ENCODE measurements around the gene RNF166. TPM values are rescaled to one million over a fixed set of nuclear protein-coding genes. Genes with fewer than 3 reads are reported as not detected.

Gene RNF166
- total RNA-seq, 1 donor from 2014 or later: 10.4 TPM

DNA sequence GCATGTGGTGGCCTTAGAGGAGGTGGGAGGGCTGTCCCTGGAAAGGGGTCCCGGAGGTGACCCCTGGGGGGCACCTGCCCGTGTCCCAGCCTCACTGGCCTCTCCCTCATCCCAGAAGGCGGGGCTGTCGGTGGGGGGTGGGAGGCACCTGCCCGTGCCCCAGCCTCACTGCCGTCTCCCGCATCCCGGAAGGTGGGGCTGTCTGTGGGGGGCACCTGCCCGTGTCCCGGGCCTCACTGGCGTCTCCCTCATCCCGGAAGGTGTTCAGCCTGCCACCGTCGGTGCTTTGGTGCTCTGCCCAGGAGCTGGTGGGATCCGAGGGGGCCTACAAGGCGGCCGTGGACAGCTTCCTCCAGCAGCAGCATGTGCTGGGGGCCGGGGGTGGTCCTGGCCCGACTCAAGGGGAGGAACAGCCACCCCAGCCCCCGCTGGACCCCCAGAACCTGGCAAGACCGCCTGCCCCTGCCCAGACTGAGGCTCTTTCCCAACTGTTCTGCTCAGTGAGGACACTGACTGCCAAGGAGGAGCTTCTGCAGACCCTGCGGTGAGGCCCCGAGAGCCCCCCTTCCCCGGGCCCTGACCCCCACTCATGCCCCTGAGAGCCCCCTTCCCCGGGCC is 6.3 kb upstream of the RNF166 start:
- no peak for DNase-seq (ENCODE audit: low spot score)
- no peak for ATAC-seq

DNA sequence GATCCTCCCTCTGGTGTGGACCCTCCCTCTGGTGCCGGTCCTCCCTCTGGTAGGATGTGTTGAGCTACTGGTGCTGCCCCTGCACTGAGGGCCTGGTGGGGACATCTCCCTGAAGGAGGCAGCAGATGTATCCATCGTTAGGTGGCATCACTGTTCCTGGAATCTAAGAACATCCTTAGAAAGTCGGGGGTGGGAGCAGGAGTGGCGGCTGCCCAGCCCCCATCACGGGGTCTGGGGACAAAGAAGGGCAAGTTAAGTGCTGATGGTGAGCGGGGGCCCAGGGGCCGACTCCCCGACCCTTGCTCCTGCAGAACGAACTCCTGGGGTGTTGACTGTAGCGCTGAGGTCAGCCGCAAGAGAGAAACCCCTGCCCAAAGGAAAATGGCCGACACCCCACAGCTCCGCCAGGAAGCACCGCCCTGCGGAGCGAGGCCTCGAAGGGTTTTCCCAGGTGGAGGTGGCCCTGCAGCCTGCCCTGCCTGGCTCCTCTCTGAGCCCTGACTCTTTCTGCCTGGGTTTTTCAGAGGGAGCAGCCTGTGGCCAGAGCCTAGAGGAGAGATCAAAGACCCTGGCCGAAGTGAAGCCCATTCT is 5.6 kb upstream of the RNF166 start:
- no peak for DNase-seq (ENCODE audit: low spot score)
- no peak for ATAC-seq

DNA sequence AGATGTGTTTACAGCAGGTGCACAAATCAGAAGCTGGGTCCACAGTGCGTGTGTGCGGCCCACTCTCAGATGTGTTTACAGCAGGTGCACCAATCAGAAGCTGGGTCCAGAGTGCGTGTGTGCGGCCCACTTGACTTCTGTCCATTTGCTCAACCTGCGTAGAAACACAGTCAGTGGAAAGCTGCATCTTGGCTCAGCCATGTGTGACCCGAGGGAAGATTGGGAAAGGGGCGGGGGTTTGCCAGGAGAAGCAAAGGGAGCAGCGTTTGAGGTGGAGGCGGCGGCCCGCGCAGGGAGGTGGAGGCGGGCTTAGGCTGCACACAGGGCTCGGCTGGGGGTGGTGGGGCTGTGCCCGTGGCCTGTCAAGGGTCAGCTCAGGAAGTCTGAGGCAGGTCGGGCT is 4.3 kb upstream of the RNF166 start:
- no peak for ATAC-seq
- no peak for DNase-seq (ENCODE audit: low spot score)

DNA sequence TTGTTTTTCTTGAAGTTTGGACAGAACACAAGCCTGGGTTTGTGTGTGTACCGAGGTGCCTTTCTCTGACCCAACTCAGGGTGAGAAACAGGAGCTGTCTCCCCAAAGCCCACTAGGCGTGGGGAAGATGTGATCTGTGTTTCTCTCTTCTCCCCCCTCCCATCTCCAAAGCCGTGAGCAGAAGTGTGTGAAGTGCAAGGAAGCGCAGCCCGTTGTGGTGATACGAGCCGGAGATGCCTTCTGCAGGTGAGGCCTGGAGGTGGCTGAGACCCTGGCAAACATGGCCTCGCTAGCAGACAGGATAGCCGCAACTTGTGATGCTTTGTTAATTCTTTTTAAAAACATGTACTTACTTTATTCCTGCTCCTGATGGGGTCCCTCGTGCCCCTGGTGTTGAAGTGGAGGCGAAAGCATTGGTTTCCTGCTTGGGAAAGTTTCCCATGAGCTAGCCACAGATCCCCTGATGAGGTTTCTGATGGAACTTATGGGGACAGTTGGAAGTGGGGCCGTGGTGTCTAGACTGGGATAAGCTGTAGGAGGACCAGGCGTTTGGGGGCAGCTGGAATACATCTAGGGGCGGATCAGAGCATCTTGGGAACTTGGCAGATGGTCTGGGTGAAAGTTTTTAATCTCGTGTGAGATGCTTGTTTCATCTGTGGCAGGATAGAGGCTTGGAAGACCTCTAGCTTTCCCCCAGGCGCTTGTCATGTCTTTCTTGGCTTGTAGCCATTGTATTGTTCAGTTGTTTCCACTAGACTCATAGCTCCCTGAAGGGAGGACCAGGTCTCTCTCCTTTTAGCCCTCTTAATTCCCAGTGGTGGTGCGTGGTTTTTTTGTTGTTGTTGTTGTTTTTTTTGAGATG is 988 bp upstream of the RNF166 start:
- DNase-seq (ENCODE audit: low spot score): no peak
- no peak for ATAC-seq

DNA sequence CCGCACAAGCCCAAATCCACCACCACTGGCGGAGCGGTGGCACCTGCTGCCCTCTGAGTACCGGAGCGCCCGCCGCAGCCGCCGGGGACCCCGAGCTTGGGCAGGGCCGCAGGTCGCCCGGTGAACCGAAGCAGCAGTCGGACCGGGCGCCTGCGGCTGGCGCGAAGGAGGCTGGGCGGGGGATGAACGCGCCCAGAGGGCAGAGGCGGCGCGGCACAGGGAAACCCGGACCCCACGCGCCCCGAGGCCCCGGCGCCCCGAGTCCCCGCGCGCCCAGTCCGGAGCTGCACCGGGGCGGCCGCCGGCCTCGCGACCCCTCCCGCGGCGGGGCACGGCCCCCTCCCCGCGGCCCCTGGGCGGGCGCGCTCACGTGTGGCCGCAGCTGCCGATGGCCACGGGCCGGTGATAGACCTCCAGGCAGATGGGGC is 393 bp downstream of the RNF166 start:
- peak; percentile 36 for ATAC-seq

DNA sequence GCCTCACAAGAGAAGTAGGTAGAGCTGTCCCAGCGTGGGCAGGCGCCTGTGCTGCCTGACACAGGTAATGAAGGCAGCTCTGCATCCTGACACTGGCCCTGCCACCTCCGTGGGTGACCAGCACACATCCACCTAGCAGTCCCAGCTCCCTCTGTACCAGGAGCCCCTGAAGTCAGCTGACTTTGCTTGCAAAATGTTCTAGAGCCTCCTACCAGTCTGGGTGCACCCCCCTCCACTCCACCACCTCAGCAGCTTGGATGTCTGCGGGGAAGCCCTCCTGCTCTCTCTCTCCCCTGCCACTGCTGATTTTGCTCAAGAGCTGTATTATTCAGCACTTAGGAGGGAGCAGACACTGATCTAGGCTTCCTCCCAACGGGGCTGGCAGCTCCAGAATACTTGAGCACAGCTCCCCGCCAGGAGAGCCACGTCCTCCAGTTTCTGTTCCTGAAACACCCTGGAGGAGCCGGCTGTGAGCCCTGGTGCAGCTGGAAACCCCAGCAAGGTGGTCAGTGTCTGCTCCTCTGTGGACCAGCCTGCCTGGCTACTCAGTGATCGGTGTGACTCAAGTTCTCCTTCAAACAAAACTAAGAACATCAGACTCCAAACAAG is 1.0 kb downstream of the RNF166 start:
- ATAC-seq (no peak), DNase-seq (ENCODE audit: low spot score) (no peak)

More for the DNA sequence above, 393 bp downstream of the RNF166 start:
- DNase-seq (ENCODE audit: low spot score): no peak

DNA sequence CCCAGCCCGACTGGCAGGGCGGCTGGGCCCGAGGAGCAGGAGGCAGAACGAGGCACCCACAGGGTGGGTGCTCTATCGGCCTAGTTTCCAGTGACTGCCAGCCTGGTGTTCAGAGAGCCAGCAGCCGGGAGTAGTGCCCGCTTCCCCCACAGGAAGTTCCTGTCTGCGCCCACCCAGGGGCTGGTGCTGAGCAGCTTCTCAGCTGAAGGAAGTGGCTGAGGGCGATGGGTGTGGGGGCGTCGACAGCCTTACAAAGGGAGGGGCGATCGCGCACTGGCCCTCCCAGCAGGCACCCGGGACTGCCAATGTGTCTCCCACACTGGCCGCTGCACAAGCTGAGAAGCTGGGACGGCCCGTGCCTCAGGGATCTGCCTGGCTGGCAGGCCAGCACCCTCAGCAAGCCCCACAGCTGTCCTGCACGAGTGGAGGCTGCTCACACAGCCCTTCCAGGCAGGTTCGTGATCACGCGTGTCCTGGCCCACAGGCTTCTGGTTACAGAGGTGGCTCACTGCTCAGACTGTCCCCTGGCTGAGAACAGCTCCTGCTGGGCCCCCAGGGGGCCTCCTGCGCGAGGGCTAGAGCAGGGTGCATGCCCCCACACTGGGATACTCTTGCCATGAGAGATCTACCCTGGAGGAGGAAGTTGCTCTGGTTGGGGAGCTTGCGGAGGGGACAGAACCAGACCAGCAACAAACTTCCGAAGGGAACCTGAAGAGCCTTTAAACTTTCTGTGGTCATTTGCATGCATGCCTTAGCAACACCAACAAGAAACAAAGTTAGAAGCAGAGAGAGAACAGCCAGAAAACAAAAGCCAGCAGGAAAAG is 2.5 kb downstream of the RNF166 start:
- ATAC-seq: no peak
- DNase-seq (ENCODE audit: low spot score): no peak

DNA sequence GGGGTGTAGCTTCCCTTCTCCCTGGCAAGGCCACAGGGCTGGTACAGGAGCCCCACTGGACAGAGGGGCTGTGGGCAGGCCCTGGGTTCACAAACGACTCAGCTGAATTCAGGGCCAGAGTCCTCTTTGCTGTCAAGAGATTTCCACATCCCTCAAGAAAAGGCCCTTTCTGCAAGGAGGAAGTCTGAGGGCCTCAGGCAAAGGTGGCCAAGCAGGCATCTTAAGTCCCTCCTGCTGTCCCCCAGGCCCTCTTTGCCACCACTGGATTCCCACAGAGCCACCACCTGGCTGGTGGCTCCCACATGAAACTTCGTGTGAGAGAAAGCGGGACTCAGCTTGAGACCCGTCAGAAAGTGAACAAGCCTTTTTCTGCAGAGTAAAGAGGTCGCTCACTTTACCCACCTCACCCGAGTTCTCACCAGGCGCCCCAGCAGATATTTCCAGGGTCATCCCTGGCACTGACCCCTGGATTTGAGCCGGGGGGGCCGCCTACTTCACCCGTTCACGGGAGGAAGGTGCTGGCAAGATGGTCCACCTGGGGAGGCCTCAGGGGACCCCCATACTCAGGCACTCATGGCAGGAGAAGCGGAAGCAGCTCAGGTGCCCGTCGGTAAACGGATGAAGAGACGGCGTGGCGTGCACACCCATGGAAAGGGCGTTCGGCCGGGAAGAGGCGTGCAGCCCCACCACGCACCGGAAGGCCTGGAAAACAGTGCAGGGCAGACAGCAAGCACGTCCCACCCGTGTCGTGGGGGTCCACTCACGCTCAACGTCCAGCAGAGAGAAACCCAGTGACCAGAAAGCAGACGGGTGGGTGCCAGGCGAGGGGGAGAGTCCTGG is 3.6 kb downstream of the RNF166 start:
- ATAC-seq: no peak

DNA sequence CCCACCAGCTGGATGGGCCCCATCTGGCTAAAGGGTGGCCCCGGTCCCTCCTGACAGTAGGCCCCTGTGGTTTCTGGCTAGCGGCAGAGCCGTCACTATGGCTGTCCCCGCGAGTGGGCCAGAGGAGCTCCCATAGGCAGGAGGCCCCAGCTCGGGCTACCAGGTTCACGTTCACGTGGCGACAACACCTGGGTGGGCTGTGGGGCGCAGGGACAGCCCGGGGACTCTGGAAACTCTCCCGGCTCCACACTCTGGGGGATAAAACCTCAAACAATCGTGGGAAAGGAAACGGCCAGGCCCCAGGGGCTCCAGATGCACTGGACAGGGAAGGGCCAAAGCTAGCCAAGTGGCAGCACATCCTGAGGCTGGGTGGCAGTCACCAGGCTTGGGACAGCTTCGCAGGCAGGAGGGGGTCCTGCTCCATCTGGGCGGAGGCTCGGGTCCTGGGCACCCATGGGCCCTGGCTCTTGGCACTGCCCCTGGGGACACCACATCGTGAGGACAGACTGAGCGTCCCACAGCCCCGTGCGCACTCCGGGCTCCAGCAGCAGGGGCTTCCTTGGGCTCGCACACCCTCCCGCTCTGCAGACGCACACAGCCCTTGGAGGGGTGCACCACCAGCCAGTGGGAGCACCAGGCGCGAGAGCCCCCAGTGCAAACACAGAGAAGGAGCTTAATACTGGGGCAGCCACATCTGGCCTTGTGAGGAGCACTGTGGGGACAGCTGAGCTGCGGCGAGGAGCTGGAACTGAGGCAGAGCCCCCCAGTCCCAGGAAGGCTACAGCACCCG is 4.4 kb downstream of the RNF166 start:
- DNase-seq (ENCODE audit: low spot score): no peak
- ATAC-seq: no peak

More for the DNA sequence above, 3.6 kb downstream of the RNF166 start:
- DNase-seq (ENCODE audit: low spot score): no peak

DNA sequence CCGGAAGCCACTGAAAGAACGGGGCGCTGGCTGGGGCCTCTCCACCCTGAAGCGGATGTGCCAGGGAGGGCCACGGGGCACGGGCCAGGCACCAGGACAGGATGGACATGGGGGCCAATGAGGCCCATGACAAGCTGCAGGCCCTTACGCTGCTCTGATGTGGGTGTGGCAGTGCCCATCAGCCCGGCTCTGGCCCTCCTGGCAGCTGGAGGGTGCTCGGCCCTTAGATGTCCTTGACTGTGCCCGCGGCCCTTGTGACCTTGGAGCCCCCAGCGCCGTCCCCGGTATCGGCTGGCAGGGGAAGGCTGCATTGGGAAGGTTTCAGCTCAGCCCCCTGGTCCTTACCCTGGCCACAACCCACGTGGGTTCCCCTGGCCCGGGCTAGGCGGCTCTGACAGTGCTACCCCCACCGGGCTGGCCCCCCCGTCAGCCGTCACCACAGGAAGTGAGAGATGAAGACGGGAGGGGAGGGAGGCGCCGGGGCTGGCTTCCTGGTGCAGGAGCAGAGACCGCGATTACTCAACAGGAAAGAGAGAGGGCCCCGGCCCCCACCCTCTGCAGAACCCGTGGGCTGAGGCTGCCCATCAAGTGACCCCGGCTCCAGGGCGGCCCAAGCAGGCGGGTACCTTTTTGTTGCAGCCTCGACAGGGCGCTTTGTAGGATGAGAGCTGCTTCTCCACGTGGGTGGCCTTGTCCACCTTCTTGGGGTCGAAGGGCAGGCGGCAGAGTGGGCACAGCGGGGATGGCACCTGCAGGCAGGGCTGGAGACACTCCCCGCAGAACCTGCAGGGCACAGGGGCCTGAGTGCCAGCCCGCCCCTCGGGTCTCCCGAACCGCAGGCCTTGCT is 5.3 kb downstream of the RNF166 start:
- peak; percentile 82 for DNase-seq (ENCODE audit: low spot score)
- peak; percentile 62 for ATAC-seq

DNA sequence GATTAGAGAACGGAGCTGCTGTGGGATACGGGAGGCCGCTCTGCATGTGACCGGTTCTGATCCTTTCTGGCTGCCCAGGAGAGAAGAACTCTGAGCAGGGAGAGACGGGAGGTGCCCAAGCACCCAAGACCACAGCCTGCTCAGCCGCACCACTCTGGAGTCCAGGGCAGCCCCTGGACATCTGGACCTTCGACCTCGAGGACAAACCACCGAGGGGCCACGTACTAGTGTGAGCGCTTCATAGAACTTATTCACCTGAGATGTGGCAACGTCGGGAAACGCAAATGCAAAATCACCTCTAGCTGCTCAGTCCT is 5.9 kb downstream of the RNF166 start:
- ATAC-seq: no peak
- no peak for DNase-seq (ENCODE audit: low spot score)

DNA sequence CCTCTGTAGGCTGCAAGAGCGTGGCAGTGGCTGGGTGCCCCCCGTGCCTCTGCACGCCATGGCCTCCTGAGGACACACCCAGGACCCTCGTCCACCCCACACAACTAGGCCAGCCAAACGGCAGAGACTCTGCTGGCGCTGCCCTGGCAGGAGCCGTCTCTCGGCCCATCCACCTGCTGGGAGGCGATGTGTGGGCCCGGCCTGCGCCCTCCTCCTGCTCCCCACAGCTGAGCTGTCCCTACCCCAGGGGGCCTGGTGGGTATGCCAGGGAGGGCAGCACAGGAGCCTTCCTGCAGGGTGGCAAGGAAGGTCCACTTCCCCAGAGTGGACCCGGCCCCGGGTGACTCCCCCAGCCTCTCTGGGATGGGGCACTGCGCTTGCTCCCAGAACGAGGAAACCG is 7.0 kb downstream of the RNF166 start:
- ATAC-seq (no peak), DNase-seq (ENCODE audit: low spot score) (no peak)

DNA sequence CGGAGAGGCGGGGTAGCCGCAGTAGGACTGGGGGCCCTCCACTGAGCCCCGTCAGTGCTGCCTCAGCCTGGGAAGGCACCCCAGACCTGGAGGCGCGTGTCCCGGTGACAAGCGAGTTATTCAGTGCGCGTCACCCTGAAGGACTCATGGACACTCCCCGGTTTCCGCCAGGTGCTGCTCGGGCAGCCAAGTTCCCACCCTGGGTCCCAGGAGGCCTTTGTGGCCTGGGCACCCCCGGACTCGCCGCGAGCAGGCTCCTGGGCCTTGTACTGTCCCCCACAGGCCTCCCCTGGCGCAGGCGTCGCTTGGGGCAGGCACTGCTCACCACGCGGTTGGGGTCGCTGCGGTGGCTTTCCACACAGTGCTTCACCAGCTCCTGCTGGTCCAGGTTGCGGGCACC is 7.6 kb downstream of the RNF166 start:
- no peak for DNase-seq (ENCODE audit: low spot score)
- no peak for ATAC-seq

DNA sequence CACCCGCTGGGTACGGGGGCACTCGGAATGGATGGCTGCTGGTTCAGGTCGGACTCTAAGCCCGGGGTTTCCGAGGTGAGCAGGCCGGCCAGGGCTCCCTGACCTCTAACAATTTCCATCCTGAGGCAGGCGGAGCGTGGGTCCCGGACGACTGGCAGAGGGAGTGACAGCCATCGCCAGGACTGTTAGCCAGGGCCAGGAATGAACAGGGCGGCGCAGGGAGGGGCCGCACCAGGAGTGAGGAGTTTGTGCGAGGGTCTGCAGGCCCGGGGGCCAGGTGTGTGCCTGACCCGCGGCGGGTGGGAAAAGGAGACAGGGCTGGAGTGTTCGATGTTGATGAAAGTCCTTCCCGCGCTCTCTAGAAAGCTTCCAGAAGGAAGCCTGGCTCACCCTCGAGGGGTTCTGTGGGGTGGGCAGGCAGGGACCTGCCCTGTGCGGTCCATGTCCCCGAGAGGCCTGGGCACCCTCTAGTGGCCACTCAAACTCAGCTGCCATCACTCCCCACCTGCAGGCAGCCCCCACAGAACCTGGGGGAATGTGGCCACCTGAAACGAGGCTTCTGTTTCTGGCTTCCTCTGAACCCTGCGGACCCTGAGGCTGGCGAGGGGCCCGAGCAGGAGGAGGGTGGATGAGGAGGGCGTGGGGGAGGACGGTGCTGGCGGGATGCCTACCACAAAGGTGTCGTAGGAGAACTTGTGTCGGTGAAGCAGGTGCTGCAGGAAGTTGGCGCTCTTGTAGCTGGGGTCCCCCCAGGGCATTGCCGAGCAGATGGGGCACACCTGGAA is 8.2 kb downstream of the RNF166 start:
- ATAC-seq (peak; percentile 37), DNase-seq (ENCODE audit: low spot score) (no peak)

DNA sequence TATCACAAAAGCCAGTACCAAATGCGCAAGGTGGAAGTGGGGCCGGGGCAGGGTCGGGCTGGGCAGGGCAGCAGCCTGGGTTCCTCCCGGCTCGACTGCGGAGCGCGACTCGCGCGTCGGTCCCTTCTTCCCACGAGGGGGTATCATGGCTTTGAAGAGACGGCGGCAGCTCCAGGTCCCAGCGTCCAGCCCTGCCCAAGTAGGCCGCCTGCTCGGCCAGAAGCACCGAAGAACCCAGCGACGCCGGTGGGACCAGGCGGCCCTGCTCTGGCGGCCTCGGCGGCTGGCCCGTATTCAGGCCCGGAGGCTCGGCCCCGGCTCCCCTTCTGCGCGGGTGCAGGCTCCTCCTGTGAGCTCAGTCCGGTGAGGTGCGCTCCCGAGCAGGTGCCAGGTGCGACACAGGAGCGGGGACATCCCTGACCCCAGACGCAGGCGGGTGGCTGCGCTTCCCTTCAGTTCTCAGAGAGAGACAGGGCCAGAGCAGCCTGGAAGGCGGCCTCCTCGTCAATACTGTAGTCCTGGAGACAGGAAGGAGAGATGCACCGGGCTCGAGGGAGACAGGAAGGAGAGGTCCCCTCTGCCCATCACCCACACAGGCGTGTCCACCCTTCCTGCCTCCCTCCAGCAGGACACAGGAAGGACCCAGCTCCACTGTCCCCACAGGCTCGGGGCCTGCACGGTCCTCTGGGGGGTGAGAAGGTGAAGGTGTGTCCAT is 8.9 kb downstream of the RNF166 start:
- ATAC-seq (peak; percentile 12), DNase-seq (ENCODE audit: low spot score) (no peak)

DNA sequence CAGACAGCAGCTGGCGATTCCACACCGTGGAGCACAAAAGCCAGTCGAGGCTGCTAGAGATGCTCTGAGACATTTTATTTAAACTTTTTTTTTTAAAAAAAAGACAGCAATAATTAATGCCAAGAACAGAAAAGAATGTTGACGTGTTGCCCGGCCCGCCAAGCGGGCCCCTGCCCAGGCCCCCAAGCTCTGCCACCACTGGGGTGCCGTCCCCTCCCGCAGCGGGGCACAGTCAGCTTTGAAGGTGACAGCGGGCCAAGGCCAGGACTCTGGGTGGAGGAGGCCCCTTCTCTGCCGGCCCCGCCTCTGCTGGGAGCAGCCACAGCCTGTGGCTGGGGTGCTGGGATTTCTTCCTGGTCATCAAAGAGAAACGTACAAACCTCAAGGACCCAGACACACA is 9.8 kb downstream of the RNF166 start:
- ATAC-seq: no peak

DNA sequence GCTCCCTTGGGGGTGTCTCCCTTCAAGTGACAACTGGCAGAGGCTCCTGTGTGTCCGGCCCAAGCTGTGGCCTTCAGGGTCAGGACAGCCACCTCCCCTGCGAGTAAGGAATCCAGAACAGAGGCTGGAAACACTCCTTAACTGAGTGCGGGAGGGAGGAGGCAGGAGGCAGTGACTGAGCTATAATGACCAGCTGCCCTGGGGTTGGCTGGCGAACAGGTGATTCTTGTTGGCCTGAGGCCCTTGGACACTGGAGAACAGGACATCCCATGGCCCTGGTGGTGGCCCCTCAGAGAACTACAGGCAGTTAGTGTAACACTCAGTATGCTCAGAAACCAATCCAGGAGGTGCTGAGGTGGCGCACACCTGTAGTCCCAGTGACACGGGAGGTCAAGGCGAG is 10.5 kb downstream of the RNF166 start:
- no peak for ATAC-seq
- no peak for DNase-seq (ENCODE audit: low spot score)

More for the DNA sequence above, 9.8 kb downstream of the RNF166 start:
- no peak for DNase-seq (ENCODE audit: low spot score)

Measured in left lobe of liver (tissue), 2 donors.